Measurements from ENCODE around the gene AGFG2. TPM values are rescaled to one million over a fixed set of nuclear protein-coding genes. Genes with fewer than 3 reads are reported as not detected.

The AGFG2 gene
- total RNA-seq, 1 experiment from 2014 or later = 15.3 TPM

GRCh38 chr7:100577507-100577906, 38.5 kb downstream of the AGFG2 start:
- ChIA-PET CTCF (no interaction called here), POLR2A (ENCODE audit: low non-redundant PET) (no interaction called here)
- TF ChIP-seq, protein P1, sequence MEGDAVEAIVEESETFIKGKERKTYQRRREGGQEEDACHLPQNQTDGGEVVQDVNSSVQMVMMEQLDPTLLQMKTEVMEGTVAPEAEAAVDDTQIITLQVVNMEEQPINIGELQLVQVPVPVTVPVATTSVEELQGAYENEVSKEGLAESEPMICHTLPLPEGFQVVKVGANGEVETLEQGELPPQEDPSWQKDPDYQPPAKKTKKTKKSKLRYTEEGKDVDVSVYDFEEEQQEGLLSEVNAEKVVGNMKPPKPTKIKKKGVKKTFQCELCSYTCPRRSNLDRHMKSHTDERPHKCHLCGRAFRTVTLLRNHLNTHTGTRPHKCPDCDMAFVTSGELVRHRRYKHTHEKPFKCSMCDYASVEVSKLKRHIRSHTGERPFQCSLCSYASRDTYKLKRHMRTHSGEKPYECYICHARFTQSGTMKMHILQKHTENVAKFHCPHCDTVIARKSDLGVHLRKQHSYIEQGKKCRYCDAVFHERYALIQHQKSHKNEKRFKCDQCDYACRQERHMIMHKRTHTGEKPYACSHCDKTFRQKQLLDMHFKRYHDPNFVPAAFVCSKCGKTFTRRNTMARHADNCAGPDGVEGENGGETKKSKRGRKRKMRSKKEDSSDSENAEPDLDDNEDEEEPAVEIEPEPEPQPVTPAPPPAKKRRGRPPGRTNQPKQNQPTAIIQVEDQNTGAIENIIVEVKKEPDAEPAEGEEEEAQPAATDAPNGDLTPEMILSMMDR (conservative IDR thresholded peaks at IDR 0.05; ENCODE audit: low read depth, low read length) = no peak
- no peak for TF ChIP-seq EZH2 (IDR thresholded peaks at IDR 0.05; ENCODE audit: borderline replicate concordance, low read depth, low read length, poor library complexity, severe bottlenecking)

DNA sequence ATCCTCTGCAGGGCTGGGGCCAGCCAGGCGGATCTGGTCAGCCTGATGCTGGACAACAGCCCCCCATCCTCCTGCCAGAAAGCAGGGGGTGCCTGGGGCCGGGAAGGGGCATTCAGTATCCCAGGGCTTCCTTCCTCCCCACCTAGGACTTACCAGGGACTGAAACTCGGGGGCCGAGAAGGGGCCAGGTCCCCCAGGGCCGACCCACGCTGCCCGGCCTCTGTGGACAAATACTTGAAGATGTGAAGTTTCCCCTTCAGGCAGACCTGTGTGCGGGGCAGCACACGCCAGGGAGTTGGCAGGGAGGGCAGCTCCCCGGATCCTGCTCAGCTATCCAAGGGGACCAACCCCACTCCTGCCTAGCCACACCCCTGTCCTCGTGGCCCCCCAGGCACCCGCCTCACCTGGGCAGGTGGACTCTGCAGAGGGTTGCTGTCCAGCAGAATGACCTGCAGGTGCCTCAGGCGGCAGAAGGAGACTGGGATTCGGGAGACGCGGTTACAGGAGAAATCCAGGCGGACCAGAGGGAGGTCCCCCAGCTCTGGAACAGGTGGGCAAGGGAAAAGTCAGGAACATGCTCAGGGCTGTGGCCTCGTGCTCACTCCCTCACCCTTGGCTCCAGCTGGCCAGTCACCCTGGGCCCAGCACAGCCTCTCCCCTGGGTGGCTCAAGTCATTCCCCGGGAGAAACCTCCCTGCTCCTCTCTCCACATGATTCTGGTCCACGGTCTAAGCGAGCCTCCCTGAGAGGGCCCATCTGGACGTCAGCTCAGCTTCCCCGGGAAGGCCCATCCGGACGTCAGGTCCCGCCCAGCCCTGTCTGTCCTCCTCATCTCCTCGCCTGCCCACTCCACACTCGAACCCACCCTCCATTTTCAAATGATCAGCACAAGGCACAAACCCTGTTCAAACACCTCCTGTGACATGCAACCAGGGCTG, 39.5 kb downstream of the AGFG2 start:
- ChIA-PET CTCF (no interaction called here), POLR2A (ENCODE audit: low non-redundant PET) (no interaction called here)
- no peak for DNase-seq (ENCODE audit: low spot score)
- Histone ChIP-seq H3K4me3 (ENCODE audit: low read depth, low read length, poor library complexity, severe bottlenecking) (no peak overlapping the region), H3K9me3 (ENCODE audit: low read depth, low read length, poor library complexity, severe bottlenecking) (no peaks in the 10 kb centered on the region), H3K4me1 (ENCODE audit: insufficient read depth, low read length, poor library complexity, severe bottlenecking) (peaks cover 3% of the 10 kb centered on the region), H3K27me3 (replicated peaks; ENCODE audit: insufficient read depth, low read depth, low read length, poor library complexity) (no peaks in the 10 kb centered on the region), H3K27ac (ENCODE audit: low read depth, low read length, poor library complexity, severe bottlenecking) (no peak overlapping the region), H3K36me3 (ENCODE audit: insufficient read depth, low read length, poor library complexity, severe bottlenecking) (peaks cover 38% of the 10 kb centered on the region)
- no TSS peak for BruUV-seq (replicated peaks)
- intact Hi-C loops (cut with micrococcal nuclease; ENCODE audit: unreplicated experiment) = no loop called here
- TF ChIP-seq, protein P1 (conservative IDR thresholded peaks at IDR 0.05; ENCODE audit: low read depth, low read length) = no peak
- no peak for TF ChIP-seq EZH2 (IDR thresholded peaks at IDR 0.05; ENCODE audit: borderline replicate concordance, low read depth, low read length, poor library complexity, severe bottlenecking)

More at GRCh38 chr7:100577507-100577906, 38.5 kb downstream of the AGFG2 start:
- H3K36me3 ChIP-seq (ENCODE audit: insufficient read depth, low read length, poor library complexity, severe bottlenecking) = peaks cover 37% of the 10 kb centered on the region
- no peaks in the 10 kb centered on the region for H3K4me1 ChIP-seq (ENCODE audit: insufficient read depth, low read length, poor library complexity, severe bottlenecking)
- intact Hi-C loops (cut with micrococcal nuclease; ENCODE audit: unreplicated experiment) = no loop called here
- DNase-seq (ENCODE audit: low spot score) = no peak
- H3K9me3 ChIP-seq (ENCODE audit: low read depth, low read length, poor library complexity, severe bottlenecking) = no peaks in the 10 kb centered on the region
- no peaks in the 10 kb centered on the region for H3K27me3 ChIP-seq (replicated peaks; ENCODE audit: insufficient read depth, low read depth, low read length, poor library complexity)
- H3K27ac ChIP-seq (ENCODE audit: low read depth, low read length, poor library complexity, severe bottlenecking) = no peak overlapping the region
- H3K4me3 ChIP-seq (ENCODE audit: low read depth, low read length, poor library complexity, severe bottlenecking) = no peak overlapping the region
- no TSS peak for BruUV-seq (replicated peaks)

- peaks cover 19% of the 10 kb centered on the region for H3K4me1 ChIP-seq (ENCODE audit: insufficient read depth, low read length, poor library complexity, severe bottlenecking)
- no peaks in the 10 kb centered on the region for H3K27me3 ChIP-seq (replicated peaks; ENCODE audit: insufficient read depth, low read depth, low read length, poor library complexity)
- no peak overlapping the region for H3K27ac ChIP-seq (ENCODE audit: low read depth, low read length, poor library complexity, severe bottlenecking)
- no peak overlapping the region for H3K4me3 ChIP-seq (ENCODE audit: low read depth, low read length, poor library complexity, severe bottlenecking)
- ChIA-PET POLR2A (ENCODE audit: low non-redundant PET) (no interaction called here), CTCF (no interaction called here)
- intact Hi-C loops (cut with micrococcal nuclease; ENCODE audit: unreplicated experiment) = loop anchor here (10.0 kb wide), 1 partner anchor 94 kb away; the partner anchor contains the start of gene GNB2
- peaks cover 38% of the 10 kb centered on the region for H3K36me3 ChIP-seq (ENCODE audit: insufficient read depth, low read length, poor library complexity, severe bottlenecking)
- BruUV-seq (replicated peaks) = no TSS peak
- no peaks in the 10 kb centered on the region for H3K9me3 ChIP-seq (ENCODE audit: low read depth, low read length, poor library complexity, severe bottlenecking)
- TF ChIP-seq, protein P1 (conservative IDR thresholded peaks at IDR 0.05; ENCODE audit: low read depth, low read length) = no peak
- no peak for TF ChIP-seq EZH2 (IDR thresholded peaks at IDR 0.05; ENCODE audit: borderline replicate concordance, low read depth, low read length, poor library complexity, severe bottlenecking)
- no peak for DNase-seq (ENCODE audit: low spot score)
Observed at GRCh38 chr7:100580466-100581283, 41.7 kb downstream of the AGFG2 start.

Measured in A673 (cell line).